ENCODE measurements around the gene ECE1. TPM values are rescaled to one million over a fixed set of nuclear protein-coding genes. Genes with fewer than 3 reads are reported as not detected.

The ECE1 gene
- total RNA-seq, 1 experiment from 2014 or later: 101 TPM

GRCh38 chr1:21246905-21247642 lies 43.2 kb downstream of the ECE1 start:
- Mint-ChIP-seq H3K9me3 (ENCODE audit: low read depth, unreplicated experiment) (no peaks in the 10 kb centered on the region), H3K27me3 (ENCODE audit: unreplicated experiment) (no peaks in the 10 kb centered on the region), H3K4me1 (ENCODE audit: low read depth, unreplicated experiment) (no peaks in the 10 kb centered on the region), H3K27ac (ENCODE audit: unreplicated experiment) (no peak overlapping the region), H3K4me3 (ENCODE audit: low read depth, unreplicated experiment) (no peak overlapping the region), H3K36me3 (ENCODE audit: insufficient read depth, unreplicated experiment) (peaks cover 14% of the 10 kb centered on the region)
- CTCF ChIA-PET: no interaction called here
- DNase-seq: no peak
- intact Hi-C loops (cut with micrococcal nuclease; ENCODE audit: unreplicated experiment): no loop called here
- BruUV-seq (replicated peaks): no TSS peak
- no peak for TF ChIP-seq CTCF (IDR thresholded peaks at IDR 0.05; ENCODE audit: unreplicated experiment)

DNA sequence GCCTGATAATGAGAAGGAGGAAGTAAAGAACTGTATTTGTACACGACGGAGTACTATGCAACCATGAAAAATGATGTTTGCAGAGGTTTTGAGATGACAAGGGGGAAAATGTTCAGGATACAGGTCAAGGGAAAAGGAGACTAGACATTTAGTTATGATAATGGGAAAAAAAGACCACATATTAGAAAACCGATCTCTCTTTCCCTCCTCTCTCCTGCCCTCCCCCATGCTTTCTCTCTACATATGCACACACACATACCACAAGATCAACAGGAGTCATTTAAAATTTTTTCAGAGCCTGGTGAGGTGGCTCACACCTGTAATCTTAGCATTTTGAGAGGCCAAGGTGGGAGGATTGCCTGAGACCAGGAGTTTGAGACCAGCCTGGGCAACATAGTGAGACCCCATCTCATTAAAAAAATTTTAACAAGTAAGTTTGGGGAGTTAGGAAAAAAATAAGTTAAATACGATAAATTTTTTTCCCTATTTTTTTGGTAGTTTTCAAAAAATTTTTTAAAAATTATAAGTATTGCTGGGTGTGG lies 44.5 kb downstream of the ECE1 start:
- CTCF ChIA-PET: interaction anchor here (0.5 to 0.7 kb wide), 2 partner anchors 122 to 272 kb away, joined by 3 to 4 read pairs; no protein-coding TSS in a partner anchor
- no peak overlapping the region for H3K27ac Mint-ChIP-seq (ENCODE audit: unreplicated experiment)
- no peak for DNase-seq
- no peaks in the 10 kb centered on the region for H3K27me3 Mint-ChIP-seq (ENCODE audit: unreplicated experiment)
- H3K4me1 Mint-ChIP-seq (ENCODE audit: low read depth, unreplicated experiment): no peaks in the 10 kb centered on the region
- peaks cover 11% of the 10 kb centered on the region for H3K36me3 Mint-ChIP-seq (ENCODE audit: insufficient read depth, unreplicated experiment)
- H3K4me3 Mint-ChIP-seq (ENCODE audit: low read depth, unreplicated experiment): no peak overlapping the region
- TF ChIP-seq CTCF (IDR thresholded peaks at IDR 0.05; ENCODE audit: unreplicated experiment): no peak
- intact Hi-C loops (cut with micrococcal nuclease; ENCODE audit: unreplicated experiment): no loop called here
- BruUV-seq (replicated peaks): no TSS peak
- H3K9me3 Mint-ChIP-seq (ENCODE audit: low read depth, unreplicated experiment): no peaks in the 10 kb centered on the region

DNA sequence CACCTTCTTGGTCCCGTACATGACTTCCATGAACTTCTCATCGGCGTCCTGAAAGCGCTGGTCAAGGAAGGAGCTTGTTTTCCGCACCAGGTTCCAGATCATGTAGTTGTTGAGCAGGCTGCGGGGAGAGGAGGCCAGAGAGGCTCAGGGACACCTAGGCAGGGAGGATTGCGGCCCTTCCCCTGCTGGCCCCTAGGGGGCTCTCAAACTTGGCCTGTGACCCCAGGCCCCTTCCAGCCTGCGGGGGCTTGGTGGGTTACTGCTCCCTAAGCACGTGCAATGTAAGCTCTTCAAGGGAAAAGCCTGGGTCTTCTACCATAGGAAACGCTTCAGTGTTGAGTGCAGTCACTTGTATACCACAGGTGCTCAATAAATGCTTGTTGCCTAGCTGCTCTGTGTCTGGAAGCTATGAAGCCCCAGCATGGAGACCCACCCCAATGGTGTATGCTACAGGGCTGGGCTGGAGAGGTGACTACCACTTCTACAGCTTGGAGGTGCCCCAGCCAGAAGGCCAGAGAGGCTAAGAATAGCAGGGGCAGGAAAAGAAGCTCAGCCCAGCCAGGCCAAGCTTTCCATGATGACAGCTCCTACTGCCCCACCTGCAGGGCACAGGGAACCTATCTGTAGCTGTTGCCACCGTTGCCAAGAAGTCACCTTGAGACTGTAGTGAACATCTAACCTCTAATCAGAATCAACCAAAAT lies 45.1 kb downstream of the ECE1 start:
- BruUV-seq (replicated peaks): no TSS peak
- Mint-ChIP-seq H3K4me1 (ENCODE audit: low read depth, unreplicated experiment) (no peaks in the 10 kb centered on the region), H3K27ac (ENCODE audit: unreplicated experiment) (no peak overlapping the region), H3K36me3 (ENCODE audit: insufficient read depth, unreplicated experiment) (peaks cover 8% of the 10 kb centered on the region), H3K9me3 (ENCODE audit: low read depth, unreplicated experiment) (no peaks in the 10 kb centered on the region), H3K27me3 (ENCODE audit: unreplicated experiment) (no peaks in the 10 kb centered on the region), H3K4me3 (ENCODE audit: low read depth, unreplicated experiment) (no peak overlapping the region)
- DNase-seq: no peak
- TF ChIP-seq CTCF (IDR thresholded peaks at IDR 0.05; ENCODE audit: unreplicated experiment): peak; percentile 36
- CTCF ChIA-PET: interaction anchor here (0.5 to 1.2 kb wide), 2 partner anchors 10 to 123 kb away, joined by 3 read pairs; no protein-coding TSS in a partner anchor
- intact Hi-C loops (cut with micrococcal nuclease; ENCODE audit: unreplicated experiment): no loop called here

DNA sequence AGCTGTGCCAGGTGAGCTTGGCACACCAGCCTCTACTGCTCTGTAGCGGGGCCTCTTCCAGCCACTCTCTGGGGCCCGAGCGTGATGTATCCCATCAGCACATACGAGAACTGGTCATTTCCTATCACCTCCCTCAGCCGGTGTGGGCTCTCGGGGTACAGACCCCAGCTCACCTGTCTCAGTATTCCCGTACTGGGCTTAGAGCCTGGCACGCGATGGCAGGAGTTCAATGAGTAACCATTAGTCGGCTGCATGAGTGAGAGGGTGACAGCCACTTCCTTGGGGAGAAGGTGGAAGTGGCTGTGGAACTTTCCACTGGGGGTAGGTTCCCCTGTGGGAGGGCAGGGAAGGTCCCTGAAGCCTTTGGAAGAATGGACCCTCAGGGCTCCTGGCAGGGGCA lies 46.1 kb downstream of the ECE1 start:
- H3K4me3 Mint-ChIP-seq (ENCODE audit: low read depth, unreplicated experiment): no peak overlapping the region
- no peak overlapping the region for H3K27ac Mint-ChIP-seq (ENCODE audit: unreplicated experiment)
- H3K27me3 Mint-ChIP-seq (ENCODE audit: unreplicated experiment): no peaks in the 10 kb centered on the region
- no peak for TF ChIP-seq CTCF (IDR thresholded peaks at IDR 0.05; ENCODE audit: unreplicated experiment)
- intact Hi-C loops (cut with micrococcal nuclease; ENCODE audit: unreplicated experiment): no loop called here
- no peaks in the 10 kb centered on the region for H3K9me3 Mint-ChIP-seq (ENCODE audit: low read depth, unreplicated experiment)
- no TSS peak for BruUV-seq (replicated peaks)
- CTCF ChIA-PET: interaction anchor here (1.2 kb wide), 1 partner anchor 11 kb away, joined by 3 read pairs; no protein-coding TSS in a partner anchor
- peaks cover 8% of the 10 kb centered on the region for H3K36me3 Mint-ChIP-seq (ENCODE audit: insufficient read depth, unreplicated experiment)
- H3K4me1 Mint-ChIP-seq (ENCODE audit: low read depth, unreplicated experiment): no peaks in the 10 kb centered on the region
- DNase-seq: no peak
